Measurements from ENCODE around the gene SYT8.

- TF ChIP-seq, protein P1, sequence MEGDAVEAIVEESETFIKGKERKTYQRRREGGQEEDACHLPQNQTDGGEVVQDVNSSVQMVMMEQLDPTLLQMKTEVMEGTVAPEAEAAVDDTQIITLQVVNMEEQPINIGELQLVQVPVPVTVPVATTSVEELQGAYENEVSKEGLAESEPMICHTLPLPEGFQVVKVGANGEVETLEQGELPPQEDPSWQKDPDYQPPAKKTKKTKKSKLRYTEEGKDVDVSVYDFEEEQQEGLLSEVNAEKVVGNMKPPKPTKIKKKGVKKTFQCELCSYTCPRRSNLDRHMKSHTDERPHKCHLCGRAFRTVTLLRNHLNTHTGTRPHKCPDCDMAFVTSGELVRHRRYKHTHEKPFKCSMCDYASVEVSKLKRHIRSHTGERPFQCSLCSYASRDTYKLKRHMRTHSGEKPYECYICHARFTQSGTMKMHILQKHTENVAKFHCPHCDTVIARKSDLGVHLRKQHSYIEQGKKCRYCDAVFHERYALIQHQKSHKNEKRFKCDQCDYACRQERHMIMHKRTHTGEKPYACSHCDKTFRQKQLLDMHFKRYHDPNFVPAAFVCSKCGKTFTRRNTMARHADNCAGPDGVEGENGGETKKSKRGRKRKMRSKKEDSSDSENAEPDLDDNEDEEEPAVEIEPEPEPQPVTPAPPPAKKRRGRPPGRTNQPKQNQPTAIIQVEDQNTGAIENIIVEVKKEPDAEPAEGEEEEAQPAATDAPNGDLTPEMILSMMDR (tag by site-specific recombination; IDR thresholded peaks at IDR 0.05), result no peak
- TF ChIP-seq YY1 (tag by site-specific recombination; IDR thresholded peaks at IDR 0.05), result no peak
- no peak for TF ChIP-seq HOXC10 (CRISPR knock-in tag; IDR thresholded peaks at IDR 0.05)
- TF ChIP-seq, protein P2, sequence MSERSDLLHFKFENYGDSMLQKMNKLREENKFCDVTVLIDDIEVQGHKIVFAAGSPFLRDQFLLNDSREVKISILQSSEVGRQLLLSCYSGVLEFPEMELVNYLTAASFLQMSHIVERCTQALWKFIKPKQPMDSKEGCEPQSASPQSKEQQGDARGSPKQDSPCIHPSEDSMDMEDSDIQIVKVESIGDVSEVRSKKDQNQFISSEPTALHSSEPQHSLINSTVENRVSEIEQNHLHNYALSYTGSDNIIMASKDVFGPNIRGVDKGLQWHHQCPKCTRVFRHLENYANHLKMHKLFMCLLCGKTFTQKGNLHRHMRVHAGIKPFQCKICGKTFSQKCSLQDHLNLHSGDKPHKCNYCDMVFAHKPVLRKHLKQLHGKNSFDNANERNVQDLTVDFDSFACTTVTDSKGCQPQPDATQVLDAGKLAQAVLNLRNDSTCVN (tag by site-specific recombination; optimal IDR thresholded peaks at IDR 0.05), result no peak
- no peak for TF ChIP-seq BCL11A (tag by site-specific recombination; IDR thresholded peaks at IDR 0.05; ENCODE audit: low read depth)
Measured at GRCh38 chr11:1838077-1838425, 3.3 kb downstream of the SYT8 start.

Data from HEK293 (cell line).